ENCODE measurements around the gene DMD.

Gene DMD

DNA sequence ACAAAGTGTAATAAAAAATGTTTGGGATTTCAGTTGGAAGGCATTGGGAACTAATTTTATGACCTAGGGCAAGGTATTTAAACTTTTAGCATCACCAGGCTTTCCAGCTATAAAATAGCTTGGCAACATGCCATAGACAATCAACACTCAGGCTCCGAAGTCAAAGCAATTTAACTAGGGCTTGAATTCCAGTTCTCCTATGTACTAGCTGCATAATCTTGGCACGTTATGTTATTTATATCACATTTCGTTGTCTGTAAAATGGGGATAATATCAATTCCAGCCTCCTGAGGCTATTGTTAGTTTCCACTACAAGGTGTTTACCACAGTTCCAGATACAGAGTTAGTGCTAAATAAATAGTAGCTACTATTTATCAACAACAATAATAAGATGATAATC is 78.8 kb downstream of the DMD start:
- TF ChIP-seq CTCF (IDR thresholded peaks at IDR 0.05; ENCODE audit: insufficient read depth, missing control alignments): no peak
- no peak for FAIRE-seq
- no peak for DNase-seq (ENCODE audit: insufficient read length, low spot score)

- DNase-seq (ENCODE audit: insufficient read length, low spot score) (no peak), FAIRE-seq (no peak)
- no peak for TF ChIP-seq CTCF (IDR thresholded peaks at IDR 0.05; ENCODE audit: insufficient read depth, missing control alignments)
Measured at GRCh38 chrX:33129607-33130006, 81.7 kb downstream of the DMD start.

- TF ChIP-seq CTCF (IDR thresholded peaks at IDR 0.05; ENCODE audit: insufficient read depth, missing control alignments): no peak
- DNase-seq (ENCODE audit: insufficient read length, low spot score): no peak
- peak; percentile 25 for FAIRE-seq
Measured at GRCh38 chrX:33128048-33128805, 83.1 kb downstream of the DMD start.

GRCh38 chrX:33126469-33126868 is 84.9 kb downstream of the DMD start:
- FAIRE-seq: peak; percentile 48
- no peak for TF ChIP-seq CTCF (IDR thresholded peaks at IDR 0.05; ENCODE audit: insufficient read depth, missing control alignments)

GRCh38 chrX:33109858-33110257 is 101.5 kb downstream of the DMD start:
- no peak for TF ChIP-seq CTCF (IDR thresholded peaks at IDR 0.05; ENCODE audit: insufficient read depth, missing control alignments)
- DNase-seq (ENCODE audit: insufficient read length, low spot score): no peak
- no peak for FAIRE-seq

More at GRCh38 chrX:33126469-33126868, 84.9 kb downstream of the DMD start:
- no peak for DNase-seq (ENCODE audit: insufficient read length, low spot score)

GRCh38 chrX:33106737-33107136 is 104.6 kb downstream of the DMD start:
- no peak for TF ChIP-seq CTCF (IDR thresholded peaks at IDR 0.05; ENCODE audit: insufficient read depth, missing control alignments)
- FAIRE-seq: peak; percentile 16
- no peak for DNase-seq (ENCODE audit: insufficient read length, low spot score)

DNA sequence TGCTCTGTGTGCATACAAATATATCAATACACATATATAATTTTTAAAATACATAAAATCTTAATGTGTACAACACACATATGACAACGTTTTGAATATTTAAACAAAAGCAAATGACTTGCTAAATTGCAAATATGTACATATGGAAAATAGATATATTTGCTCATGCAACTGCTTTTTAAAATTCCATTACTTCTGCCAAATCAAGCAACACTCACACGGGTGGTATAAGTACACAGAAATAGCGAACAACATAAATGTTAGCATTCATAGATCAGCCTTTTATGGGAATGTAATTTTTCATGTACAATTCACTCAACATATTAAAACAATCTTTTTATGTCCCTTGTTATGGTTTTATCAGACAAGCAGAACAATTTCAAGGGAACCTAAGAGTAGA is 116.3 kb downstream of the DMD start:
- FAIRE-seq (no peak), DNase-seq (ENCODE audit: insufficient read length, low spot score) (no peak)
- no peak for TF ChIP-seq CTCF (IDR thresholded peaks at IDR 0.05; ENCODE audit: insufficient read depth, missing control alignments)

Data from D721Med (cell line).